NCI-H1105 treated with DMSO at 0.1 percent for 48 hours (cell line): ENCODE results near the gene PHLDB1.
"Not testable (repeated sequence)": the region's sequence is repeated elsewhere in the genome, so short reads cannot be mapped to it uniquely, and the experiment has no call there.

ENCODE experiments used
- DNase-seq: peaks from one replicate; lab custom pipeline; 2025; lab: John Stamatoyannopoulos, UW

The PHLDB1 gene

DNA sequence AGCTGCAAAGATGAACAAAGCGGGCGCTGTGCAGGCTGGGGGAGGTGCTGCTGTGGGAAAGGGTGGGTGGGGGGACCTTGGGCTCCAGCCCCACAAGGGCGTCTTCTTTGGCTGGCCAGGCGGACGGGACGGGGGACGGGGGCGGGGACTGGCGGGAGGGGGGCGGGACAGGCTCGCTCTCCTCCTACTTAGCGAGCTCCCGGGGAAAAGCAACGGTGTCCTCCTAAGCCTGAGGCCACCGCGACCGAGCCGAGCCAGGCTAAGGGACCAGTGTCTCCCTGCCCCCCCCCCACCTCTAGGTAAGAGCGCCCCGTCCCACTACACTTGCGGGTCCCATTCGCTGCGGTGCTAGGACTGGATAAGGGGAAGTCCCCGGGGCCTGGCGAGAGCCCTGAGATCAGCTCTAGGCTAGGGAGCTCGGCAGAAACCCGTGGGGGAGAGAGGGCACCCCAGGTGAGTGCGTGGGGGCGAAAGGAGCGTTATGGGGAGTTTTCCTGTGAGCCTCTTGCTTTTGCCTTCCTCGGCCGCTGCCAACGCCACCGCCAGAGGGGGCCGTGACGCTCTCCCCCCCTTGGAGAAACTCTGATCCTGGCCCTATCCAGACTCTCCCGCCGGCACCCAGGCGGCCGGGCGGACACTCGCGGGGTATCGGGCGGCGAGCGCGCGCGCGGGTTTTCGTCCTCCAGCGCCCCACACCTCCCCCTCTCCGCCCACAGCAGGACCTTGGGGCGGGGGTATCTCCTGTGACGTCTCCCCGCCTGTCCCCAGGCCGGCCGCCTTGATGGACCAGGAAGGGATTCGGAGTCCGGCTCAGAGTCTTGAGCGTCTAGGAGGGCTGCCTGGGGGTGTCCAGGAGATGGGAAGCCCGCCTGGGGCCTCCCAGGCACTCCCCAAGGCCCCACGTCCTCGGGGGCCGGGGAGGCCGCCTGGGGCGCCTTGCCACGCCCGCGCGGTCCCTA is at the start of gene PHLDB1:
TSS of gene PHLDB1 (plus strand) at position 215 of the 959 bp plus-strand sequence. CDS start 6,222 bp downstream, outside the sequence.
- peak; percentile 80 for DNase-seq

DNA sequence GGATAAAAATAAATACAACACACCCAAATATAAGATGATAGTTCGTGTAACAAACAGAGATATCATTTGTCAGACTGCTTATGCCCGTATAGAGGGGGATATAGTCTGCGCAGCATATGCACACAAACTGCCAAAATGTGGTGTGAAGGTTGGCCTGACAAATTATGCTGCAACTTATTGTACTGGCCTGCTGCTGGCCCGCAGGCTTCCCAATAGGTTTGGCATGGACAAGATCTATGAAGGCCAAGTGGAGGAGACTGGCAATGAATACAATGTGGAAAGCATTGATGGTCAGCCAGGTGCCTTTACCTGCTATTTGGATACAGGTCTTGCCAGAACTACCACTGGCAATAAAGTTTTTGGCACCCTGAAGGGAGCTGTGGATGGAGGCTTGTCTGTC is 46.6 kb upstream of the PHLDB1 start:
- no peak for DNase-seq

DNA sequence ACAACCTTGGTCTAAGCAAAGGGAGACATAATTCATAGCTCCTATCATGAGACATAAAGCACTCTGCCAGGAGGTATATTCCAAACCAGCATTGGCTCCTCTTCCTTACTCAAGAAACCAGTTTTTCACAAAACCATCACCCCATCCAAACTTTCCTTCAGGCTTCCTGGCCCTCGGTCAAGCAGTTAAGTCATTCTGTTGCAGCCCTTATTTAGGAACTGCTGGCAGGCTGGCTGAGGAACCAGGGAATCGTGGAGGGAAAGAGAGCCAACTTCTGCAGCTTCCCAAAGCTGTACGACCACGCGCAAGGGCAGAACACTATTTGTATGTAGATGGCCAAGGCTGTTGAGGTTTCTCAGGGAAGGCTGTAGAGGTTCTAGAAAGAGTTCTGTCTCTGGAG is 42.4 kb upstream of the PHLDB1 start:
- no peak for DNase-seq

DNA sequence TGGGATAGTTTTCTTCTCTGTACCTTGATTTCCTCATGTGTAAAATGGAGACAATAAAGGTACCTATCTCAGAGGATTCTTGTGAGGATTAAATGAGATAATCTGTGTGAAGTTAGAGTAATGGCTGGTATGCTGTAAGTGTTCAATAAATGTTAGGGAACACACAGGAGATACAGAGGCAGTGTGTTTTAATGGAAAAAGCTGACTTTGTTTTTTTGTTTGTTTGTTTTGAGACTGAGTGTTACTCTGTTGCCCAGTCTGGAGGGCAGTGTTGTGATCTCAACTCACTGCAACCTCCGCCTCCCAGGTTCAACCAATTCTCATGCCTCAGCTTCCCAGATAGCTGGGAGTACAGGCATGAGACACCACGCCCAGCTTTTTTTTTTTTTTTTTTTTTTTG is 37.7 kb upstream of the PHLDB1 start:
- no peak for DNase-seq

DNA sequence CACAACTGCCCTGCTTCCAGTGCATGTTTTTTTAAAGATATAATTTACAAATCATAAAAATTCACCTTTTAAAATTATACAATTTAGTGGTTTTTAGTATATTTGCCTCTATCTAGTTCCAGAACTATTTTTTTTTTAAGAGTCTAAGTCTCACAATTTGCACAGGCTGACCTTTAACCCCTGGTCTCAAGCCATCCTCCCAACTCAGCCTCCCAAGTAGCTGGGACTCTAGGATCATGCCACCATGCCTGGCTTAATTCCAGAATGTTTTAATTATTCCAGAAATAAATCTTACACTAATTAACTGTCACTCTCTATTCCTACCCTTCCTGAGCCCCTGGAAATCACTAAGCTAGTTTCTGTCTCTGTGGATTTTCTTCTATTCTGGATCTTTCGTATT is 36.6 kb upstream of the PHLDB1 start:
- no peak for DNase-seq

DNA sequence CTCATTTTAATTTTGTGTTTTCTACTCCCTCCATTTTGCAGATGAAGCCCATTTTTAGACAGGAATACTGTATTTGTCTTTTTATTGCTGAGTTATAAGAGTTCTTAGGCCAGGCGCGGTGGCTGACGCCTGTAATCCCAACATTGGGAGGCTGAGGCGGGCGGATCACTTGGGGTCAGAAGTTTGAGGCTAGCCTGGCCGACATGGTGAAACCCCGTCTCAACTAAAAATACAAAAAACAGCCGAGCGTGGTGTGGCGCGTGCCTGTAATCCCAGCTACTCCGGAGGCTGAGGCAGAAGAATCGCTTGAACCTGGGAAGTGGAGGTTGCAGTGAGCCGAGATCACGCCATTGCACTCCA is 35.7 kb upstream of the PHLDB1 start:
- not testable (repeated sequence) for DNase-seq

DNA sequence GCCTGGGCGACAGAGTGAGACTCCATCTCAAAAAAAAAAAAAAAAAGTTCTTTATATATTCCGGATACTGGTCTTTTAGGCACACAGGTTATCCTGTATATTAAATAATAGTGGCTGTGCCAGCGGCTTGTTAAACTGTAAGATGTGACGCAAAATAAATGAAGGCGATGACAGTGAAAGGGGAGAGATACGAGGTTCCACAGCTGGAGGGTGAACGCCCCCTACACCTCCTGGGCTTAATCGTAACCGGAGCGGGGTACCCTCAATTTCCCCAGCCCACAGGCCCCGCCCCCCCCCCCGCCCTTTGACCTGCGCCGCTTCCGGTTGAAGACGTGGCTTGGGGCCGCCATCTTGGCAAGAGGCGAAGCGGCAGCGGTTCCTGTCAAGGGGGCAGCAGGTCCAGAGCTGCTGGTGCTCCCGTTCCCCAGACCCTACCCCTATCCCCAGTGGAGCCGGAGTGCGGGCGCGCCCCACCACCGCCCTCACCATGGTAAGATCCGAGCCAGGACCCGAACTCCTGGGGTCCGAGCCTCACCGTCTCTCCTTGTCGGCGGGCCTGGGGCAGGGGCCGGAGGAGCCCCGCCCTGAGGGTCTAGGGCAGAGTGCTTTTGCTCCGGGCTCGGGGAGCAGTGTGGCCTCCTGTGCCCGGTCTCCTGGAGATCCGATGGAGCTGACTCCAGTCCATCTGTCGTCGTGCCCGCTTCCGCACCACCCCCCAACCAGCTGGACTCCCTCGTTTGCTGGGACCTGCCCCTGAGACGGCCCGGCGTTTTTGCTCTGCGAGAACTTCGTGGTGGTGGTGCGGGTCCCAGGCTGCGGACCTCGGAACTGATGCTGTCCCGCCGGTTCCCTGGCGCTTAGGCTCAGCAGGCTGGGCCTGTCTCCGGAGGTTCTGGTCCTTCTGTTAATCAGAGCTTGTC is 35.1 kb upstream of the PHLDB1 start, which contains the start of gene ARCN1:
TSS of gene ARCN1 (plus strand) at position 349 of the 920 bp plus-strand sequence. CDS start at position 488, 139 bp downstream.
- peak; percentile 90 for DNase-seq

DNA sequence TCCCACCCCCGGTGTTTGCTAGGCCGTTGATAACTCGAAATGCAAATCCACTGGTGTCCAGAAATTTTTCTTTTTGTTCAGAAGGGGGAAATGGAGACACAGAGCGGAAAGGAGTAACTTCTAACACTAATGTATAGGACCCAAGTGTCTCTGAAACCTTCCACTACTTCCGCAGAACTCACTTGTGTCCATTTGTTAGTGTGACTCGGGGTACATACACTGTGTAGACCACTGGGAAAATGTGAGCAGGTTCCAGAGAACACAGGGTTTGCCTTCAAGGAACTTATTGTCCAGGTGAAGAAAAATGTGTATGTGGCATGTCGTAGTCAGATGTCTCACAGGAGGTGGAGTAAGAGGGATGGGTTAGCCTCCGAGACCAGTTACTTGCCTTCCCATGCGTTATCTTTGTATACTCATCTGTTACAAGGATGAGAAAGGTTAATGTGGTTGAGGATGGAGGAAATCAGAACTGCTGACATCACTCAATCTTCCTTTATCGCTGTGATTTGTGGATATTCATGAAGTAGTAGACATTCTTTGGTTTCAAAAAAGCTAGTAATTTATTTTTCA is 34.3 kb upstream of the PHLDB1 start:
- DNase-seq, result no peak

DNA sequence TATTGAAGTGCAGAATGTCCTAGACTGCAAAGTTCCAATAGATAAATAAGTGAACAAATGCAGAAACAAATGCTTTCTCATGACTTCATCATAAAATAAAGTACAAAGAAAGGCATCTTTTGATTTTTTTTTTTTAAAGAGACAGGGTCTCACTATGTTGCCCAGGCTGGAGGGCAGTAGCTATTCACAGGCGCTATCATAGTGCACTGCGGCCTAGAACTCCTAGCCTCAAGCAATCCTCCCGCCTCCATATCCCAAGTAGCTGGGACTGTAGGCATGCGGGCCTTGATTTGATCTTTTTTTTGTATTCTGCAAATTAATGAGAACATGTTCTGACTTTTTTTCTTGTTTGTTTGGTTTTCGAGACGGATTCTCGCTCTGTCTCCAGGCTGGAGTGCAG is 32.8 kb upstream of the PHLDB1 start:
- no peak for DNase-seq

DNA sequence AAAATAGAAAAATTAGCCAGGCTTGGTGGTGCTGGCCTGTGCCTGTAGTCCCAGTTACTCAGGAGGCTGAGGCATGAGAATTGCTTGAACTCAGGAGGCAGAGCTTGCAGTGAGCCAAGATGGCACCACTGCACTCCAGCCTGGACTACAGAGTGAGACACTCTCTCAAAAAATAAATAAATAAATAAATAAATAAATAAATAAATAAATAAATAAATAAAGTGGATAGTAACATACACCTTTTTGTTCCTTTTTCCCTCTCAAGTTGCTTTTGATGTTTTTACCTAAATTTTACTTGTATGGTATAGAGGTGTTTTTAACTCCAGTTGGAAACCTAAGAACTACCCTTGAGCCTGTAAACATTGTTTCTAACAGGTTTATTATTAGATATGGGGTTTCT is 29.4 kb upstream of the PHLDB1 start:
- DNase-seq, result not testable (repeated sequence)

DNA sequence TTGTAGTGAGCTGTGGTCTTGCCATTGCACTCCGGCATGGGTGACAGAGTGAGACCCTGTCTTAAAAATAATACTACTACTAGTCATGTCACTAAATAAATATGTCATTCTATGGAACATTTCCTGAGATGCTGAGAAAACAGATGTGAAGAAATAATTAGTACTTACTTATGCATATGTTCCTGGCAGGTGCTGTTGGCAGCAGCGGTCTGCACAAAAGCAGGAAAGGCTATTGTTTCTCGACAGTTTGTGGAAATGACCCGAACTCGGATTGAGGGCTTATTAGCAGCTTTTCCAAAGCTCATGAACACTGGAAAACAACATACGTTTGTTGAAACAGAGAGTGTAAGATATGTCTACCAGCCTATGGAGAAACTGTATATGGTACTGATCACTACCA is 26.4 kb upstream of the PHLDB1 start:
- peak; percentile 76 for DNase-seq

DNA sequence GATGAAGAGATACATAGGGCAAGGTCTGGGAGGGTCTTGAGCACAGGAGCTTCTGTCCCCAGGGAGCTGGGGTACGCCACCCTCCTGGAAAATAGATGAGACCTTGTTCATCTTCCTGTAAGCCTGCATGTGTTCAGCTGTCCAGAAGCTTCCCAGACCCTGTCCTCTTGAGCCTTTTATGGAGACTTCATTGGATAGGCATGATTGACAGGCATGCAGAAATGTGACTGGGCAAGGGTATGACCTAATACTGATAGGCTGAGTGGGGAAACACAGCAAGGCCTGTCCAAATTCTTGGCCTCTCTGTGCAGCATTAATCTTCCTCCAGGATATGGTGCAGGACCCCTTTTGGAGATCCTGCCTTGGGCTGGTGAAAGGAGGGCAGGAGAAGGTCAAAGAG is 19.5 kb upstream of the PHLDB1 start:
- no peak for DNase-seq

DNA sequence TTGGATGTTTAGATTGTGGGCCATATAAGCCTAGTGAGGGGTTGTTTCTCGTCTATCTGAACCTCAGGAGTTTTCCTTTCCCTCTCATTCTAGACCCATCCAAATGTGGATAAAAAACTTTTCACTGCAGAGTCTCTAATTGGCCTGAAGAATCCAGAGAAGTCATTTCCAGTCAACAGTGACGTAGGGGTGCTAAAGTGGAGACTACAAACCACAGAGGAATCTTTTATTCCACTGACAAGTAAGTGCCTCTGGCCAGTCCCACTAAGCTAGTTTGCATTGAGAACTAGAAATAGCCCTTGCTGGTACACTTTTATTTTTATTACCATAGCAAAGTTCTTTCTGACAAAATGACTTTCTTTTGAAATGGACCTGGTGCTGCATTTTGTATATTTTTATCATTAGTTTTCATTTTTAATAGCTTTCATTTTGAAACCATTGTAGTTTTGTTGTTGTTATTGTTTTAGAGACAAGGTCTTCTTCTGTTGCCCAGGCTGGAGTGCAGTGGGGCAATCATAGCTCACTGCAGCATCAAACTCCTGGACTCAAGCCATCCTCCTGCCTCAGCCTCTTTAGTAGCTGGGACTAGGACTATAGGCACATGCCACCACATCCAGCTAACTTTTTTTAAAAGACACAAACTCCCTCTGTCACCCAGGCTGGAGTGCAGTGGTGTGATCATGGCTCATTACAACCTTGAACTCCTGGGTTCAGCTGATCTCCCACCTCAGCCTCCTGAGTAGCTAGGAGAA is 14.6 kb upstream of the PHLDB1 start:
- no peak for DNase-seq

DNA sequence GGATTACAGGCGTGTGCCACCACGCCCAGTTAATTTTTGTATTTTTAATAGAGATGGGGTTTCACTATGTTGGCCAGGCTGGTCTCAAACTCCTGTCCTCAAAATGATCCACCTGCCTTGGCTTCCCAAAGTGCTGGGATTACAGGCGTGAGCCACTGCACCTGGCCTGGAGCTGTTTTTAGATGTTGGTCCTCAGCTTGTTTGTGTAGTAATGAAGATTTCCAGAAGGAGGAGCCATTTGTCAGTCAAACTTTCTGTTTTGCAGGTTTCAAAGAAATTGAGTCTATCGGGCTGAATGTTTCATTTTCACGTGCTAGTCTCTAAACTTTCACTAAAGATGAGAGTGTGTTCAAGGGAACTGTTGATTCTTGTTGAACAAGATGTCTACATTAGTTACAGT is 12.4 kb upstream of the PHLDB1 start:
- peak; percentile 68 for DNase-seq

DNA sequence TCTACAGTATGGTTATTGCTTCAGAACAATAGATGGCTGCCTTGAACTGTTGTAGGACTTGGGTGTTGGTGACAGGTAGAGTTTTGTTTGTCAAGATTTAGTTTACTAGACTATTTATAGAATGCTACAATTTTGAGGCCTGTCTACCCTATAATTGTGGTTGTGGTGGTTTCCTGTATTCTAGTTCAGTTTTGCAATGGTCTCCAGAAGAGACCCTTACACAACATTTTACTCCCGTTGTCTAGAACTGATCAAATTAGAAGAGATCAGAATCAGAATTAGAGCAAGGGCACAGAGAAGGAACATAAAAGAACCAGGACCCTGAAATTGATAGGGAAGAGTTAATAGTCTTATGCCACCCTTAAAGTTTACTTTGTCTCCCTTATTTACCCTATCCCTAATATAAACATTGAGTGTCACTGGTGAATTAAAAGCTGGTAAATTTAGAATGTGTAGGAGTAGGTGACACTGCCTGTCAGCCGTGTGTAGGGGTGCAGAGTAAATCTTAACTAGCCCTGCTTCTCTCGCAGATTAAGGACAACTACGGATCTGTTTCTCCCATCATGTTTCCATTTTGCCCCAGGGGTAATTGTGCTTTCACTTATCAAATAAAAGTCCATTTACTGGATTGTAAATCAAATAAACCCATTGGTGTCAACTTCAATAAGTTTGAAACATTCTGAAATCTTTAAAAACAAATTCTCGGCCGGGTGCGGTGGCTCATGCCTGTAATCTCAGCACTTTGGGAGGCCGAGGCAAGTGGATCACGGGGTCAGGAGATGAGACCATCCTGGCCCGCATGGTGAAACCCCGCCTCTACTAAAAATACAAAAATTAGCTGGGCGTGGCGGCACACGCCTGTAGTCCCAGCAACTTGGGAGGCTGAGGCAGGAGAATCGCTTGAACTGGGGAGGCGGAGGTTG is 10.9 kb upstream of the PHLDB1 start:
- DNase-seq, result no peak

DNA sequence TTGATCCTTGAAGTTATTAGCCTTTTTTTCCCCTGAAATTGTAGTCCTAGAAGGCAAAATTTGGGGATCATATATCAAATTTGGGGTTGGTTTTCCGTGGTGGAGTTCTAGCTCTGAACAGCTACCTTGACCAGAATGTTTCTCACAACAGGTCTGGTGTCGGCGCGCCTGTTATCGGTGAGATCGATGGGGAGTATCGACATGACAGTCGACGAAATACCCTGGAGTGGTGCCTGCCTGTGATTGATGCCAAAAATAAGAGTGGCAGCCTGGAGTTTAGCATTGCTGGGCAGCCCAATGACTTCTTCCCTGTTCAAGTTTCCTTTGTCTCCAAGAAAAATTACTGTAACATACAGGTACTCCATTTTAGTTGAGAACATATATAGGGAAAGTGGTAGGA is 9.9 kb upstream of the PHLDB1 start:
- no peak for DNase-seq

DNA sequence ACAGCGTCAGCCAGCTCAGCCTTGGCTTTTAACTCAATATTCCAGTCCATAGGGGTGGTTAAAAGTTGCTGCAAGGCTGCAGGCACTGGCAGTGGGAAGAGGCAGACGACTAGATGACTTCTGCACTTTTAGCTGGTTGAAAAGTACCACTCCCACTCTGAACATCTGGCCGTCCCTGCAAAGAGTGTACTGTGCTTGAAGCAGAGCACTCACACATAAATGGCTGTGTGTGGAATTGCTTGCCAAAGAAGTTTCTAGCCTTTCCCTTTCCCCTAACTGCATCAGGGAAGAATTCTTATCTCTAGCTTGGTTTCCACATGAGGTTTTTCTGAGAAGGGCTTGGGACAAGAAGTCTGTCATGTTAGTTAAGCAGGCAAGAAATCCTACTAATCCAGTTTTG is 5.1 kb upstream of the PHLDB1 start:
- no peak for DNase-seq

DNA sequence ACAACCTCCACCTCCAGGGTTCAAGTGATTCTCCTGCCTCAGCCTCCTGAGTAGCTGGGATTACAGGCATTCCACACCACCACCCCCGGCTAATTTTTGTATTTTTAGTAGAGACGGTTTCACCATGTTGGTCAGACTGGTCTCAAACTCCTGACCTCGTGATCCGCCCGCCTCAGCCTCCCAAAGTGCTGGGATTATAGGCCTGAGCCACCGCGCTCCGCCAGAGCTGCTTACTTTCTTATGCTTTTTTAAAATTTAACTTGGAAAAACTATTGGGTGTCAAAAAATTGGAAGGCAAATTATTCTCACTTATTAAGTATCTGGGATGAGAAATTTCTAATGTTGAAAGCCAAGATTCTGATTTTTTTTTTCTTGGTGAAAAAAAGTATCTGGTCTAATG is 3.7 kb upstream of the PHLDB1 start:
- DNase-seq, result not testable (repeated sequence)

DNA sequence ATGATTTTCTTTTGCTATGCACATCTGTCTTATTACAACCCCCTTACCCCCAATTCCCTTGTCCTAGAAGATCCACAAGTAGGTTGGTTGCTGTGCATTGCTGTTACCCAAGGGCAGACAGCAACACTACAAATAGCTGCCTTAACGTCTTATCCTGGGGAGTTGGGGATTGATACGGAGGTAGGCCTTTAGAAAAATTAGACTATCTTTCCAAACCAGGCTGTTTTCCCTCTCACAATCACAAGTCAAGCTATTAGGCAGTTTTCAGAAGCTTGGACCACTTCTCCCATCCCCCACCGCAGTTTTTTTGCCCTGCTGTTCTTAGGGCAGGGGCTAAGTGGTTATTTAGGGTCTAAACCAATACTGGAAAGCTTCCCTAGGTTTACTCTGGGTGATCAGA is 2.8 kb upstream of the PHLDB1 start:
- no peak for DNase-seq

DNA sequence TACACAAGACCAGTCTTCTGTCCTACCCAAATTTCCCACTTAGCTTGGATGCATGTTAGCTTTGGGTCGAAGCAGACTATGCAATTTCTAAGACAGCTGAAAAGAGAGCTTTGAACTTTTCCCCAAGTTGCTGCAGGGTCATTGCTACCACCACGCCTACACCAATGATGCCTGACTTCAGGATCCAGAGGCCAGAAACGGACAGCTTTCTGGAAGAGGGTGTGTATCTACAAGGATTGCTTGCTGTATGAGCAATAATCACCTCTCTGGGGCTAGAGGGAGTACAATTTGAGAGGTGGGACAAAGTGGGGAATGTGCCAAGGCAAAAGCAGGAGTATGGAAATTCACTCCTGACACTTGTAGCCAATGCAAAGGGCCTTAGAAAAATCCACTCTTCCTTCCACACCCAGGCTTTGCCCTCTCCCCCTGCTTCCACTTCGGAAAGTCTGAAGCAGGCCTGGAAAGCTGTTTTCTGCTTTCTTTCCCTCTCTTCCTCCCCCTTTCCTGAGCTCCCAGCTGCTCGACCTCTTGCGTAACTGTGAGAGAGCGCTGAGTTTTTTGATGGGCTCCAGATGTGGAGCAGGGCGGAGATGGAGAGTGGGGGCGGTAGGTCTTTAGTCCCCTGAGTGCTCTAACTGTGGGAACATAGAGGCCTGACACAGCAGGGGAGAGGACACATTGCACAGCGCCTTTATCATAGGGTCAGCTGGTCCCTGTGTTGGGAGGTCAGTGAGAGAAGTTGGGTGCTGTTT is 2.1 kb upstream of the PHLDB1 start:
- no peak for DNase-seq
